HepG2 (cell line): ENCODE measurements around the gene SPHK1. TPM values are rescaled to one million over a fixed set of nuclear protein-coding genes. Genes with fewer than 3 reads are reported as not detected.

ENCODE experiments used
- CREB1 ChIP-seq, 2 experiments: fragments of 450-650 bp in 1 of 2; IDR thresholded peaks; 2 replicates each; pipeline ENCODE4 v1.6.1; 2016 to 2017; ENCODE audit warnings: control low read depth in 1 of 2, mild to moderate bottlenecking in 1 of 2, missing compliant biosample characterization in 1 of 2, missing genetic modification characterization in 1 of 2
- CSRNP1 ChIP-seq: sonication (generic); formaldehyde crosslinking; IDR thresholded peaks from 2 replicates; pipeline ENCODE4 v1.8.1; 2023; ENCODE audit warnings: mild to moderate bottlenecking, missing genetic modification reagents
- DR1 ChIP-seq: sonication (generic); formaldehyde crosslinking; IDR thresholded peaks from 2 replicates; pipeline ENCODE4 v1.8.0; 2021; ENCODE audit warnings: mild to moderate bottlenecking, missing genetic modification reagents, inconsistent platforms
- KLF13 ChIP-seq: sonication (generic); formaldehyde crosslinking; IDR thresholded peaks from 2 replicates; pipeline ENCODE4 v1.4.0; 2020; ENCODE audit warnings: mild to moderate bottlenecking, missing genetic modification reagents
- MBNL3 ChIP-seq: fragments of 250-450 bp; sonication (Bioruptor Pico); conservative IDR thresholded peaks from 2 replicates; pipeline ENCODE4 v1.8.0; 2022; ENCODE audit warnings: mild to moderate bottlenecking, inconsistent platforms
- MXD1 ChIP-seq: sonication (generic); formaldehyde crosslinking; IDR thresholded peaks from 2 replicates; pipeline ENCODE4 v1.4.0; 2020; ENCODE audit warnings: mild to moderate bottlenecking, missing genetic modification reagents
- NCOR1 ChIP-seq: fragments of 200-600 bp; sonication (generic); IDR thresholded peaks from 2 replicates; pipeline ENCODE4 v1.7.0; 2017; ENCODE audit warnings: antibody characterized with exemption, low read length, borderline replicate concordance
- PBX3 ChIP-seq: sonication (generic); formaldehyde crosslinking; IDR thresholded peaks from 2 replicates; pipeline ENCODE4 v1.8.1; 2023; ENCODE audit warnings: missing genetic modification reagents, inconsistent platforms, borderline replicate concordance
- POGZ ChIP-seq: sonication (generic); formaldehyde crosslinking; IDR thresholded peaks from 2 replicates; pipeline ENCODE4 v1.4.0; 2020; ENCODE audit warnings: mild to moderate bottlenecking, missing genetic modification reagents
- ZKSCAN8 ChIP-seq: IDR thresholded peaks from 2 replicates; pipeline ENCODE4 v1.6.1; 2016; ENCODE audit warnings: borderline replicate concordance, missing genetic modification reagents, missing compliant biosample characterization
- ZNF275 ChIP-seq: sonication (generic); formaldehyde crosslinking; IDR thresholded peaks from 2 replicates; pipeline ENCODE4 v1.8.0; 2022; ENCODE audit warnings: missing genetic modification reagents, mild to moderate bottlenecking, inconsistent platforms, borderline replicate concordance
- ZNF296 ChIP-seq: sonication (generic); formaldehyde crosslinking; conservative IDR thresholded peaks from 2 replicates; pipeline ENCODE4 v1.5.0; 2020; ENCODE audit warnings: mild to moderate bottlenecking, missing genetic modification reagents
- ZNF383 ChIP-seq: sonication (generic); formaldehyde crosslinking; IDR thresholded peaks from 2 replicates; pipeline ENCODE4 v1.4.0; 2020; ENCODE audit warnings: missing genetic modification reagents, mild to moderate bottlenecking, borderline replicate concordance
- ZNF747 ChIP-seq: sonication (generic); formaldehyde crosslinking; IDR thresholded peaks from 2 replicates; pipeline ENCODE4 v1.8.1; 2023; ENCODE audit warnings: missing genetic modification reagents, mild to moderate bottlenecking, borderline replicate concordance
- ZNF761 ChIP-seq: sonication (generic); formaldehyde crosslinking; conservative IDR thresholded peaks from 2 replicates; pipeline ENCODE4 v1.4.0; 2020; ENCODE audit warnings: mild to moderate bottlenecking, missing genetic modification reagents
- ZSCAN20 ChIP-seq: sonication (generic); formaldehyde crosslinking; IDR thresholded peaks from 2 replicates; pipeline ENCODE4 v1.4.0; 2020; ENCODE audit warnings: missing genetic modification reagents, mild to moderate bottlenecking, borderline replicate concordance
- polyA plus RNA-seq, 8 experiments: library from polyadenylated mRNA; depleted of rRNA in 3 of 8; stranded (reverse) in 7 of 8; unstranded in 1 of 8; fragments of >200 nt; fragmentation: Illumina TruSeq in 4 of 8; extraction: Trizol in 4 of 8; gene quantifications; 2 replicates each; pipeline versions ENCODE4 v1.2.1 to v1.2.3, GENCODE V29; 2011 to 2016; ENCODE audit warnings: low read depth in 4 of 8, missing spikeins in 1 of 8, mixed read lengths in 1 of 8; ENCODE audit not compliant: insufficient read depth in 1 of 8
- total RNA-seq, 5 experiments: library from RNA; depleted of rRNA; stranded (reverse); fragments of >200 nt; fragmentation: Illumina TruSeq; extraction: Trizol; gene quantifications; 2 replicates each; pipeline ENCODE4 v1.2.3, GENCODE V29; 2016; ENCODE audit warnings: low read depth in 1 of 5
- TF ChIP-seq, protein P1 (sequence below): sonication (generic); formaldehyde crosslinking; conservative IDR thresholded peaks from 2 replicates; pipeline ENCODE4 v1.8.0; 2022; ENCODE audit warnings: missing genetic modification reagents

SPHK1 gene
- total and polyA plus RNA-seq, 2 of the 13 experiments (the other 11 are each of a cell fraction or from before 2014, with no cell fraction given) = 129 to 160 TPM

- TF ChIP-seq POGZ (CRISPR knock-in tag) = no peak
- TF ChIP-seq ZKSCAN8 = peak; percentile 41; the same call in 1 of the 2 replicates
- peak; percentile 91; the same call in 1 of the 2 replicates for TF ChIP-seq ZNF761 (CRISPR knock-in tag)
- TF ChIP-seq MBNL3 (CRISPR knock-in tag) = peak; percentile 91; the same call in 1 of the 2 replicates
- peak; percentile 72; the same call in 1 of the 2 replicates for TF ChIP-seq ZNF296 (CRISPR knock-in tag)
- peak; percentile 69 for TF ChIP-seq ZNF747 (CRISPR knock-in tag)
- TF ChIP-seq ZSCAN20 (CRISPR knock-in tag) = peak; percentile 99
- TF ChIP-seq CREB1 (IDR thresholded peaks at IDR 0.05) = no peak
- TF ChIP-seq CREB1 (CRISPR knock-in tag; IDR thresholded peaks at IDR 0.05) = no peak
- peak; percentile 97 for TF ChIP-seq MXD1 (CRISPR knock-in tag)
- peak; percentile 68; the same call in 1 of the 2 replicates for TF ChIP-seq KLF13 (CRISPR knock-in tag)
- TF ChIP-seq PBX3 (CRISPR knock-in tag) = peak; percentile 96
- peak; percentile 97 for TF ChIP-seq CSRNP1 (CRISPR knock-in tag)
- TF ChIP-seq ZNF275 (CRISPR knock-in tag) = peak; percentile 88; the same call in 1 of the 2 replicates
- TF ChIP-seq, protein P1, sequence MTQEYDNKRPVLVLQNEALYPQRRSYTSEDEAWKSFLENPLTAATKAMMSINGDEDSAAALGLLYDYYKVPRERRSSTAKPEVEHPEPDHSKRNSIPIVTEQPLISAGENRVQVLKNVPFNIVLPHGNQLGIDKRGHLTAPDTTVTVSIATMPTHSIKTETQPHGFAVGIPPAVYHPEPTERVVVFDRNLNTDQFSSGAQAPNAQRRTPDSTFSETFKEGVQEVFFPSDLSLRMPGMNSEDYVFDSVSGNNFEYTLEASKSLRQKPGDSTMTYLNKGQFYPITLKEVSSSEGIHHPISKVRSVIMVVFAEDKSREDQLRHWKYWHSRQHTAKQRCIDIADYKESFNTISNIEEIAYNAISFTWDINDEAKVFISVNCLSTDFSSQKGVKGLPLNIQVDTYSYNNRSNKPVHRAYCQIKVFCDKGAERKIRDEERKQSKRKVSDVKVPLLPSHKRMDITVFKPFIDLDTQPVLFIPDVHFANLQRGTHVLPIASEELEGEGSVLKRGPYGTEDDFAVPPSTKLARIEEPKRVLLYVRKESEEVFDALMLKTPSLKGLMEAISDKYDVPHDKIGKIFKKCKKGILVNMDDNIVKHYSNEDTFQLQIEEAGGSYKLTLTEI (CRISPR knock-in tag) = no peak
- no peak for TF ChIP-seq NCOR1
- TF ChIP-seq DR1 (CRISPR knock-in tag) = peak; percentile 79
- no peak for TF ChIP-seq ZNF383 (CRISPR knock-in tag)
These were observed 1.7 kb downstream of the SPHK1 start (continued) for GRCh38 chr17:76385892-76386786.
